ENCODE measurements around the gene COQ8B.

Gene COQ8B

DNA sequence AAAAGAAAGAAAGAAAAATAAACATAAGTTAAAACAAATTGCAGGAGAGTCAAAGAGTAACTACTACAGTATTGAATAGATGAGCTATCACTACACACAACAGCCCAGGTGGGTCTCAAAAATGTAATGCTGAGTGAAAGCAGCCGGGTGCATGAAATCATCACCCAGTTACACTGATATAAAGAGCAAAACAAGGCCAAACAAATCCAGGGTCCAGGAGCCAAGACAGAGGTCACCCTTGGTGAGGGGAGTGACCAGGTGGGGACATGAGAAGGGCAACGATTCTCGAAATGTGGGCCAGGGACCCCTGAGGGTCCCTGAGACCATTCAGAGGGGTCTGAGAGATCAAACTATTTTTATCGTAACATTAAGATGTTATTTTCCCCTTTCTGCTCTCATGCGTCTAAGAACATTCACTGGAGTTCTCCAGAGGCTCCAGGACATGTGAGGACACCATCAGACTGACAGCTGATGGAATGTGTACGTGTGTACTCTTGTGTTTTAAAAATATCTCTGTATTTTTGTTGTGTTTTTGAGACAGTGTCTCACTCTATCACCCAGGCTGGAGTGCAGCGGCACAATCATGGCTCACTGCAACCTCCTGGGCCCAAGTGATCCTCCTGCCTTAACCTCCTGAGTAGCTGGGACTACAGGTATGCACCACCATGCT lies 10.6 kb downstream of the COQ8B start:
- no peak for DNase-seq (ENCODE audit: low read depth)
- TF ChIP-seq, protein P1, sequence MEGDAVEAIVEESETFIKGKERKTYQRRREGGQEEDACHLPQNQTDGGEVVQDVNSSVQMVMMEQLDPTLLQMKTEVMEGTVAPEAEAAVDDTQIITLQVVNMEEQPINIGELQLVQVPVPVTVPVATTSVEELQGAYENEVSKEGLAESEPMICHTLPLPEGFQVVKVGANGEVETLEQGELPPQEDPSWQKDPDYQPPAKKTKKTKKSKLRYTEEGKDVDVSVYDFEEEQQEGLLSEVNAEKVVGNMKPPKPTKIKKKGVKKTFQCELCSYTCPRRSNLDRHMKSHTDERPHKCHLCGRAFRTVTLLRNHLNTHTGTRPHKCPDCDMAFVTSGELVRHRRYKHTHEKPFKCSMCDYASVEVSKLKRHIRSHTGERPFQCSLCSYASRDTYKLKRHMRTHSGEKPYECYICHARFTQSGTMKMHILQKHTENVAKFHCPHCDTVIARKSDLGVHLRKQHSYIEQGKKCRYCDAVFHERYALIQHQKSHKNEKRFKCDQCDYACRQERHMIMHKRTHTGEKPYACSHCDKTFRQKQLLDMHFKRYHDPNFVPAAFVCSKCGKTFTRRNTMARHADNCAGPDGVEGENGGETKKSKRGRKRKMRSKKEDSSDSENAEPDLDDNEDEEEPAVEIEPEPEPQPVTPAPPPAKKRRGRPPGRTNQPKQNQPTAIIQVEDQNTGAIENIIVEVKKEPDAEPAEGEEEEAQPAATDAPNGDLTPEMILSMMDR (conservative IDR thresholded peaks at IDR 0.05; ENCODE audit: low read depth, low read length), result no peak

GRCh38 chr19:40705362-40705651 lies 11.4 kb downstream of the COQ8B start:
- TF ChIP-seq, protein P1 (conservative IDR thresholded peaks at IDR 0.05; ENCODE audit: low read depth, low read length), result no peak
- no peak for DNase-seq (ENCODE audit: low read depth)
- no peak overlapping the region for H3K4me3 ChIP-seq (ENCODE audit: low read length)

More for the DNA sequence above, 10.6 kb downstream of the COQ8B start:
- H3K4me3 ChIP-seq (ENCODE audit: low read length), result no peak overlapping the region

GRCh38 chr19:40704491-40705361 lies 12.0 kb downstream of the COQ8B start:
- no peak overlapping the region for H3K4me3 ChIP-seq (ENCODE audit: low read length)
- TF ChIP-seq, protein P1 (conservative IDR thresholded peaks at IDR 0.05; ENCODE audit: low read depth, low read length), result no peak
- DNase-seq (ENCODE audit: low read depth), result no peak

DNA sequence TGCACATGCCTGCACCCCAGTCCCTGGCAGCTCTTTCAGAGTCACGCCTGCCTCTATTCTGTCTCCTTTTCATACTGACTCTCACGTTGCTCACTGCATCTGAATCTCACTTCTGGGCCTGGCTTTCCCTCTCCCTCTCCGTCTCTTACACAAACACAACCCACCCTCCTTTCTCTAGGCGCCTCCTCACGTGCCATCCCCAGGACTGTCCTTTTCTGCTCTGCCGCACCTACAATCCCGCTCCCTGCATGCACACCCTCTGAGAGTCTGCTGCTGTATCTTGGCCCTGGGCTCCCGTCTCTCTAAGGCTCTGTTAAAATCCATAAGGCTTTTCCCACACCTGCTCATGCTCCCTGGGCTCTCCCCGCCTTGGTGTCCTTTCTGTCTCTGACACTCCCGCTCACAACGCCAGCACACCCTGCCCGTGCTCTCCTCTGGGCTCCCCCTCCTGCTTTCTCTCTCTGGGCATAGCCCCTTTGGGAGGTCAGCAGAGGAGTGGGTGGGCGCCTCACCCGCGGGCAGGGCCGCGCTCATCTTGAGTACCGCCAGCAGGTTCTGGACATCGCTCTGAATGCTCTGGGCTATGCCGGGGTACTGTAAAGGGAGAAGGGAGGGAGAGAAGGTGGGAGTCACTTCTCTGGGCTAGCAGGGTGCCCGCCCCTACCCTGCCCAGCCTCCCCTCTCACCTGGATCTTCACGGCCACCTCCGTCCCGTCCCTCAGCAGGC lies 13.5 kb downstream of the COQ8B start:
- TF ChIP-seq, protein P1 (conservative IDR thresholded peaks at IDR 0.05; ENCODE audit: low read depth, low read length), result no peak
- no peak overlapping the region for H3K4me3 ChIP-seq (ENCODE audit: low read length)
- DNase-seq (ENCODE audit: low read depth), result no peak

- TF ChIP-seq, protein P1 (conservative IDR thresholded peaks at IDR 0.05; ENCODE audit: low read depth, low read length), result peak; percentile 67
These were observed 14.2 kb downstream of the COQ8B start for GRCh38 chr19:40702337-40703012.

GRCh38 chr19:40701758-40702157 lies 14.9 kb downstream of the COQ8B start:
- no peak overlapping the region for H3K4me3 ChIP-seq (ENCODE audit: low read length)
- TF ChIP-seq, protein P1 (conservative IDR thresholded peaks at IDR 0.05; ENCODE audit: low read depth, low read length), result no peak
- no peak for DNase-seq (ENCODE audit: low read depth)

More at GRCh38 chr19:40702337-40703012, 14.2 kb downstream of the COQ8B start:
- DNase-seq (ENCODE audit: low read depth), result no peak
- H3K4me3 ChIP-seq (ENCODE audit: low read length), result no peak overlapping the region

Measured in retinal pigment epithelial cell (primary cell).